K562 (cell line): Measurements from ENCODE around the gene ZNF865. TPM values are rescaled to one million over a fixed set of nuclear protein-coding genes. Genes with fewer than 3 reads are reported as not detected.

Experiments used
- CTBP1 ChIP-seq: fragments of 450-650 bp; IDR thresholded peaks from 2 replicates; pipeline ENCODE4 v1.6.1; 2016; ENCODE audit warnings: borderline replicate concordance
- DMBX1 ChIP-seq: fragments of 250-450 bp; sonication (Bioruptor Pico); IDR thresholded peaks from 2 replicates; pipeline ENCODE4 v1.8.0; 2022; ENCODE audit warnings: inconsistent platforms, mild to moderate bottlenecking, moderate library complexity, borderline replicate concordance
- E2F5 ChIP-seq: sonication (generic); formaldehyde crosslinking; IDR thresholded peaks from 2 replicates; pipeline ENCODE4 v1.8.0; 2022; ENCODE audit warnings: mild to moderate bottlenecking, missing genetic modification reagents
- E4F1 ChIP-seq: fragments of 250-450 bp; sonication (Bioruptor Pico); IDR thresholded peaks from 2 replicates; pipeline ENCODE4 v1.5.0; 2021; ENCODE audit warnings: mild to moderate bottlenecking, borderline replicate concordance
- EHMT2 ChIP-seq: fragments of 450-650 bp; IDR thresholded peaks from 2 replicates; pipeline ENCODE4 v1.6.1; 2018; ENCODE audit warnings: antibody characterized with exemption
- ELF1 ChIP-seq: fragments of 200-800 bp; sonication (Bioruptor generic); IDR thresholded peaks from 2 replicates; pipeline ENCODE4 v1.6.1; 2016; ENCODE audit warnings: missing genetic modification characterization, missing compliant biosample characterization
- FOXO4 ChIP-seq: fragments of 450-650 bp; formaldehyde crosslinking; IDR thresholded peaks from 2 replicates; pipeline ENCODE4 v1.4.0; 2020; ENCODE audit warnings: mild to moderate bottlenecking, moderate library complexity
- GABPB1 ChIP-seq: sonication (generic); formaldehyde crosslinking; IDR thresholded peaks from 2 replicates; pipeline ENCODE4 v1.8.0; 2022; ENCODE audit warnings: mild to moderate bottlenecking, missing genetic modification reagents
- IRF1 ChIP-seq: sonication (generic); formaldehyde crosslinking; IDR thresholded peaks from 2 replicates; pipeline ENCODE4 v1.8.0; 2022; ENCODE audit warnings: missing genetic modification reagents, mild to moderate bottlenecking, borderline replicate concordance
- L3MBTL2 ChIP-seq: fragments of 450-650 bp; IDR thresholded peaks from 2 replicates; pipeline ENCODE4 v1.6.1; 2016; ENCODE audit warnings: mild to moderate bottlenecking, moderate library complexity
- MCM3 ChIP-seq: fragments of 450-650 bp; IDR thresholded peaks from 2 replicates; pipeline ENCODE4 v1.6.1; 2016
- MEF2A ChIP-seq: IDR thresholded peaks from 2 replicates; pipeline ENCODE4 v1.6.1; 2011; ENCODE audit warnings: low read depth, mild to moderate bottlenecking, low read length, moderate library complexity; ENCODE audit not compliant: control insufficient read depth
- NFIC ChIP-seq: fragments of 450-650 bp; IDR thresholded peaks from 2 replicates; pipeline ENCODE4 v1.6.1; 2017; ENCODE audit warnings: mild to moderate bottlenecking, inconsistent platforms
- SIRT6 ChIP-seq: IDR thresholded peaks from one replicate; pipeline ENCODE4 v1.6.1; 2012; ENCODE audit warnings: low read depth, mild to moderate bottlenecking, control low read depth, inconsistent platforms, low read length, moderate library complexity
- SIX5 ChIP-seq, 2 experiments: IDR thresholded peaks; 2 replicates each; pipeline ENCODE4 v1.6.1; 2011; ENCODE audit warnings: low read length in 2 of 2, borderline replicate concordance in 1 of 2, low read depth in 1 of 2, mild to moderate bottlenecking in 1 of 2, moderate library complexity in 1 of 2; ENCODE audit not compliant: insufficient read depth in 1 of 2
- SUPT5H ChIP-seq: fragments of 450-650 bp; IDR thresholded peaks from 2 replicates; pipeline ENCODE4 v1.6.1; 2016
- WHSC1 ChIP-seq: IDR thresholded peaks from one replicate; pipeline ENCODE4 v1.6.1; 2012; ENCODE audit warnings: low read length, control low read depth, inconsistent platforms
- XRCC4 ChIP-seq: IDR thresholded peaks from one replicate; pipeline ENCODE4 v1.6.1; 2011; ENCODE audit not compliant: insufficient read depth, insufficient read length; ENCODE audit errors: extremely low read depth
- ZBTB17 ChIP-seq: fragments of 450-650 bp; formaldehyde crosslinking; IDR thresholded peaks from 2 replicates; pipeline ENCODE4 v1.4.0; 2020; ENCODE audit warnings: mild to moderate bottlenecking
- ZNF512 ChIP-seq: IDR thresholded peaks from 2 replicates; pipeline ENCODE4 v1.6.1; 2016; ENCODE audit warnings: missing genetic modification characterization, missing compliant biosample characterization
- ZNF77 ChIP-seq: fragments of 250-450 bp; sonication (Bioruptor Pico); IDR thresholded peaks from 2 replicates; pipeline ENCODE4 v1.5.0; 2020
- polyA plus RNA-seq, 8 experiments: library from polyadenylated mRNA; depleted of rRNA in 4 of 8; stranded (reverse) in 5 of 8; unstranded in 3 of 8; fragments of >200 nt; fragmentation: Nextera tagmentation in 2 of 8; fragmentation: Illumina TruSeq in 1 of 8; extraction: Ambion mirVana in 2 of 8; extraction: Trizol in 1 of 8; gene quantifications; 2 replicates each; pipeline versions ENCODE4 v1.2.1 to v1.2.3, GENCODE V29; 2011 to 2014; ENCODE audit warnings: inconsistent platforms in 1 of 8, missing spikeins in 1 of 8
- total RNA-seq, 7 experiments: library from RNA; depleted of rRNA in 6 of 7; stranded (reverse); fragments of >200 nt in 6 of 7; fragmentation: Illumina TruSeq in 2 of 7; extraction: Trizol in 2 of 7; gene quantifications; 2 replicates each; pipeline versions ENCODE4 v1.2.1 to v1.2.3, GENCODE V29; 2011 to 2021; ENCODE audit warnings: low replicate concordance in 1 of 7

The ZNF865 gene
- total and polyA plus RNA-seq, 9 of the 15 experiments (the other 6 are each of a cell fraction or from before 2014, with no cell fraction given): 0.40 to 18.8 (median 1.6) TPM; not detected in 2

- TF ChIP-seq NFIC: peak; percentile 70
- no peak for TF ChIP-seq ZNF77 (CRISPR knock-in tag)
- TF ChIP-seq MCM3: no peak
- TF ChIP-seq GABPB1 (CRISPR knock-in tag): peak; percentile 41
- no peak for TF ChIP-seq E4F1 (CRISPR knock-in tag)
- no peak for TF ChIP-seq FOXO4 (CRISPR knock-in tag)
- no peak for TF ChIP-seq E2F5 (CRISPR knock-in tag)
- 0 out of 2 replicates have a peak, but pooled peaks have one; percentile 35 for TF ChIP-seq L3MBTL2
- TF ChIP-seq MEF2A: no peak
- TF ChIP-seq SUPT5H: no peak
- TF ChIP-seq CTBP1: peak; percentile 50; the same call in 1 of the 2 replicates
- TF ChIP-seq EHMT2: peak; percentile 84; the same call in 1 of the 2 replicates
- no peak for TF ChIP-seq SIRT6
- TF ChIP-seq ZNF512 (tag): no peak
- TF ChIP-seq ZBTB17: no peak
- no peak for TF ChIP-seq ELF1 (tag)
- no peak for TF ChIP-seq IRF1 (CRISPR knock-in tag)
- TF ChIP-seq WHSC1: no peak
- TF ChIP-seq XRCC4: no peak
- TF ChIP-seq DMBX1 (CRISPR knock-in tag): no peak
- TF ChIP-seq SIX5 (IDR thresholded peaks at IDR 0.05; ENCODE audit: borderline replicate concordance in 1 of 2, insufficient read depth in 1 of 2, low read depth in 1 of 2, low read length in 2 of 2): no peak
Observed at GRCh38 chr19:55647732-55648584, 42.5 kb downstream of the ZNF865 start, which contains the start of gene CCDC106 (continued).
